ENCODE data around the gene PLCB1.
"Not testable (repeated sequence)": the region's sequence is repeated elsewhere in the genome, so short reads cannot be mapped to it uniquely, and the experiment has no call there.

DNA sequence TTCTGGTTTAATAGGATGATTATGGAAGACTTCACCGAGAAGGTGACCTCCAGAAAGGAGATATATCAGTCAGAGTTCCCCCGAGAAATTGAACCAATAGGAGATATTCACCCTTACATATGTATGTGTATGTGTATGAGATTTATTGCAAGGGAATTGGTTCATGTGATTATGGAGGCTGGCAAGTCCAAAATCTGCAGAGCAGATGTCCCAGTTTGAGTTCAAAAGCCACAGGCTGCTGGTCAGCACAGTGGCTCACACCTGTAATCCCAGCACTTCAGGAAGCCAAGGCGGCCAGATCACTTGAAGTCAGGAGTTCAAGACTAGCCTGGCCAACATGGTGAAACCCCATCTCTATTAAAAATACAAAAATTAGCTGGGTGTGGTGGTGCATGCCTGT is 702.2 kb downstream of the PLCB1 start:
- TF ChIP-seq, protein P1, sequence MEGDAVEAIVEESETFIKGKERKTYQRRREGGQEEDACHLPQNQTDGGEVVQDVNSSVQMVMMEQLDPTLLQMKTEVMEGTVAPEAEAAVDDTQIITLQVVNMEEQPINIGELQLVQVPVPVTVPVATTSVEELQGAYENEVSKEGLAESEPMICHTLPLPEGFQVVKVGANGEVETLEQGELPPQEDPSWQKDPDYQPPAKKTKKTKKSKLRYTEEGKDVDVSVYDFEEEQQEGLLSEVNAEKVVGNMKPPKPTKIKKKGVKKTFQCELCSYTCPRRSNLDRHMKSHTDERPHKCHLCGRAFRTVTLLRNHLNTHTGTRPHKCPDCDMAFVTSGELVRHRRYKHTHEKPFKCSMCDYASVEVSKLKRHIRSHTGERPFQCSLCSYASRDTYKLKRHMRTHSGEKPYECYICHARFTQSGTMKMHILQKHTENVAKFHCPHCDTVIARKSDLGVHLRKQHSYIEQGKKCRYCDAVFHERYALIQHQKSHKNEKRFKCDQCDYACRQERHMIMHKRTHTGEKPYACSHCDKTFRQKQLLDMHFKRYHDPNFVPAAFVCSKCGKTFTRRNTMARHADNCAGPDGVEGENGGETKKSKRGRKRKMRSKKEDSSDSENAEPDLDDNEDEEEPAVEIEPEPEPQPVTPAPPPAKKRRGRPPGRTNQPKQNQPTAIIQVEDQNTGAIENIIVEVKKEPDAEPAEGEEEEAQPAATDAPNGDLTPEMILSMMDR (IDR thresholded peaks at IDR 0.05) = not testable (repeated sequence)
- not testable (repeated sequence) for TF ChIP-seq POLR2A, POLR2AphosphoS5 (IDR thresholded peaks at IDR 0.05)

Data from breast epithelium (tissue), 3 donors.